Suprapubic skin (tissue), 4 donors: ENCODE measurements around the gene IGFBP4. TPM values are rescaled to one million over a fixed set of nuclear protein-coding genes. Genes with fewer than 3 reads are reported as not detected.

Experiments
- DNase-seq, 2 donors: peaks; one replicate each; pipeline ENCODE4 v3.0.0-alpha.2; 2019; ENCODE audit warnings: low spot score in 2 of 2
- H3K27ac ChIP-seq: fragments of 200-600 bp; sonication (generic); one replicate; pipeline ENCODE4 v1.5.1; 2019
- H3K27me3 ChIP-seq: fragments of 200-600 bp; sonication (generic); one replicate; pipeline ENCODE4 v1.5.1; 2019
- H3K36me3 ChIP-seq: fragments of 200-600 bp; sonication (generic); one replicate; pipeline ENCODE4 v1.5.1; 2019
- H3K4me1 ChIP-seq: fragments of 200-600 bp; sonication (generic); one replicate; pipeline ENCODE4 v1.5.1; 2019
- H3K4me3 ChIP-seq: fragments of 200-600 bp; sonication (generic); one replicate; pipeline ENCODE4 v1.5.1; 2019; ENCODE audit warnings: mild to moderate bottlenecking
- H3K9me3 ChIP-seq: fragments of 200-600 bp; sonication (generic); one replicate; pipeline ENCODE4 v1.5.1; 2019
- EP300 ChIP-seq: sonication (generic); formaldehyde crosslinking; IDR thresholded peaks from one replicate; pipeline ENCODE4 v1.6.1; 2017; ENCODE audit warnings: antibody characterized with exemption
- POLR2A ChIP-seq, 2 donors: fragments of 450-650 bp; IDR thresholded peaks; one replicate each; pipeline ENCODE4 v1.6.1; 2017; ENCODE audit warnings: antibody characterized with exemption in 2 of 2, mild to moderate bottlenecking in 2 of 2, moderate library complexity in 2 of 2
- POLR2AphosphoS5 ChIP-seq, 3 donors: sonication (generic); formaldehyde crosslinking; IDR thresholded peaks; one replicate each; pipeline ENCODE4 v1.6.1; 2017; ENCODE audit warnings: antibody characterized with exemption in 3 of 3
- whole genome bisulfite sequencing: methylation state at CpG from one replicate; pipeline ENCODE4 v1.1.5; 2018; 5-methylcytosine and 5-hydroxymethylcytosine counted together
- total RNA-seq, 4 donors: library from RNA; depleted of rRNA; stranded (reverse); fragments of >200 nt; gene quantifications; one replicate each; pipeline ENCODE4 v1.1.0, GENCODE V29; 2016
- TF ChIP-seq, protein P1 (sequence below), 2 donors: fragments of 200-600 bp in 1 of 2; fragments of 450-650 bp in 1 of 2; sonication (generic) in 1 of 2; IDR thresholded peaks; one replicate each; pipeline ENCODE4 v1.5.1; 2016 to 2019; ENCODE audit warnings: antibody characterized with exemption in 2 of 2, mild to moderate bottlenecking in 1 of 2, moderate library complexity in 1 of 2

IGFBP4 gene
- total RNA-seq, 4 donors from 2014 or later, result 45.0 to 88.8 (median 74.6) TPM

DNA sequence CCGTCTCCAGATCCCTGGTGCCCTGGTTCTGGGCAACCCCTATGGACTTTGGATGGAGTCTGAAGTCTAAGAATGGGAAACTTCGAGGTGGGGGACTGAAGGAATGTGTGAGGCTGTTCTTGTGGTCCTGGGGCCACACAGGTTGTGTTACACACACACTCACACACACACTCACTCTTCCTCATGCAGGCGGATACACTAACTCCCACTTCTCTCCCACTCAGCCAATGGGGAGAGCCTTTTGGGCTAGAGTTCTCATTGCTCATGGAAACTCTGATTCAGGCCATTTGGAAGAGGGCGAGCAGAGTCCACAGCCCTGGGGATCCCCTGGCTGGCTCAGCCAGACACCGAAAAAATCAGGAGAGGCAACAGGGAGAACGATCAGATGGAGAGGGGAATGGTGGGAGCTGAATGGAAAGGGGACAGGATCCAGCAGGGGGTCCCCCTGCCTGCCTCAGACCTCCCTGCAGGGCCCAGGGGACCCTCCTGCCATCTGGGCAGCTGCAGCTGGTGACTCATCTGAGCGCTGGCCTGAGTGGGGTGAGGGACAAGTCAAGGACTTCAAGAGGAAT is 9.1 kb downstream of the IGFBP4 start:
- TF ChIP-seq EP300 (no peak), POLR2A (IDR thresholded peaks at IDR 0.05) (no peak), POLR2AphosphoS5 (IDR thresholded peaks at IDR 0.05) (peak in 1 of 3 donors; percentile 30)
- TF ChIP-seq, protein P1, sequence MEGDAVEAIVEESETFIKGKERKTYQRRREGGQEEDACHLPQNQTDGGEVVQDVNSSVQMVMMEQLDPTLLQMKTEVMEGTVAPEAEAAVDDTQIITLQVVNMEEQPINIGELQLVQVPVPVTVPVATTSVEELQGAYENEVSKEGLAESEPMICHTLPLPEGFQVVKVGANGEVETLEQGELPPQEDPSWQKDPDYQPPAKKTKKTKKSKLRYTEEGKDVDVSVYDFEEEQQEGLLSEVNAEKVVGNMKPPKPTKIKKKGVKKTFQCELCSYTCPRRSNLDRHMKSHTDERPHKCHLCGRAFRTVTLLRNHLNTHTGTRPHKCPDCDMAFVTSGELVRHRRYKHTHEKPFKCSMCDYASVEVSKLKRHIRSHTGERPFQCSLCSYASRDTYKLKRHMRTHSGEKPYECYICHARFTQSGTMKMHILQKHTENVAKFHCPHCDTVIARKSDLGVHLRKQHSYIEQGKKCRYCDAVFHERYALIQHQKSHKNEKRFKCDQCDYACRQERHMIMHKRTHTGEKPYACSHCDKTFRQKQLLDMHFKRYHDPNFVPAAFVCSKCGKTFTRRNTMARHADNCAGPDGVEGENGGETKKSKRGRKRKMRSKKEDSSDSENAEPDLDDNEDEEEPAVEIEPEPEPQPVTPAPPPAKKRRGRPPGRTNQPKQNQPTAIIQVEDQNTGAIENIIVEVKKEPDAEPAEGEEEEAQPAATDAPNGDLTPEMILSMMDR (IDR thresholded peaks at IDR 0.05), result no peak
- no peaks in the 10 kb centered on the region for H3K9me3 ChIP-seq
- peaks cover 38% of the 10 kb centered on the region for H3K36me3 ChIP-seq
- H3K27ac ChIP-seq, result peak overlapping the region; percentile 41
- no peak for DNase-seq
- H3K4me1 ChIP-seq, result peaks cover 66% of the 10 kb centered on the region
- 55% methylated on average over 5 of the region's 7 CpGs for WGBS
- H3K4me3 ChIP-seq, result no peak overlapping the region
- no peaks in the 10 kb centered on the region for H3K27me3 ChIP-seq

DNA sequence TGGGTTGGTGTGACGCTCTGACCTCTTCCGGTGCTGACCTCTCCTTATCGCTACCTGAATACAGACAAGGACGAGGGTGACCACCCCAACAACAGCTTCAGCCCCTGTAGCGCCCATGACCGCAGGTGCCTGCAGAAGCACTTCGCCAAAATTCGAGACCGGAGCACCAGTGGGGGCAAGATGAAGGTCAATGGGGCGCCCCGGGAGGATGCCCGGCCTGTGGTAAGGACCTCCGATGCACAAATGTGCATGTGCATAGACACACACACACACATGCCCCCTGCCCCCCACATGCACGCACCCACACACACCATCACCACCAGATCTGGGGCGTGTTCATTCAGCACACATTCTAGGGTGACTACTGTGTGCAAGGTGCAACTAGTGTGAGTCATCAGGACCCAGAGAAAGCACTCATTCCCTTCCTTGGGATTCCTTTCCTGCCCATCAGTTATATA is 9.7 kb downstream of the IGFBP4 start:
- Histone ChIP-seq H3K36me3 (peaks cover 38% of the 10 kb centered on the region), H3K27ac (peak overlapping the region; percentile 41), H3K4me1 (peaks cover 66% of the 10 kb centered on the region)

DNA sequence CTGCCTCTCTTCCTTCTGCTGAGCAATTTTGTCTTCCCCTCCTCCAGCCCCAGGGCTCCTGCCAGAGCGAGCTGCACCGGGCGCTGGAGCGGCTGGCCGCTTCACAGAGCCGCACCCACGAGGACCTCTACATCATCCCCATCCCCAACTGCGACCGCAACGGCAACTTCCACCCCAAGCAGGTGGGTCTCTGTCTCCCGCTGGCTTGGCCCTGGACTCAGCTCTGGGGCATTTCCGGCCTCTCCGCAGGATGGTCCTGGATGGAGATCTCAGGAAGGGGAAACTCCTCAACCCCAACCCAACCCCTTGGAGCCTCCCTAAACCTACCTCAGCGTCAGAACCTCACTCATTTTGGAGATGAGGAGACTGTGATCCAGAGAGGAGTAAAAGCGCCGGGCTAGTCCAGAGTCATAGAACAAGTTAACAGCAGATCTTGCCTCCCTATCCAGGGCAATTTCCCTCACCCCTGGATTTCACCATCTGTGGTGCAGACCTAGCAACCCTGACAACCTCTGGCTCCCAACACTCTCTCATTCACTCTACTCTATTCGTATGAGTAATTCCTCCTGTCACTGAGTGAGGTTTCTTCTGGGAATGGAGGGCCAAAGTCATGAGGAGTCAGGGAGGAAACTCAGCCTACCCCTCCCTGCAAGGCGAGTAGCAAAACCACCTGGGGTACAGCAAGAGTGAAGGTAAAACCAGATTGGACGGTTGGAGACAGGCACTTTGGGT is 10.8 kb downstream of the IGFBP4 start:
- Histone ChIP-seq H3K36me3 (peaks cover 38% of the 10 kb centered on the region), H3K4me3 (no peak overlapping the region), H3K27ac (peak overlapping the region; percentile 41), H3K4me1 (peaks cover 66% of the 10 kb centered on the region), H3K27me3 (no peaks in the 10 kb centered on the region), H3K9me3 (no peaks in the 10 kb centered on the region)
- 81% methylated on average over 19 of the region's 19 CpGs for WGBS
- no peak for TF ChIP-seq EP300
- no peak for TF ChIP-seq POLR2A (IDR thresholded peaks at IDR 0.05)
- DNase-seq, result no peak

More for the DNA sequence above, 9.7 kb downstream of the IGFBP4 start:
- no peaks in the 10 kb centered on the region for H3K9me3 ChIP-seq
- TF ChIP-seq POLR2A (IDR thresholded peaks at IDR 0.05), result no peak
- TF ChIP-seq POLR2AphosphoS5 (IDR thresholded peaks at IDR 0.05), result no peak
- TF ChIP-seq, protein P1 (IDR thresholded peaks at IDR 0.05), result no peak
- no peak for TF ChIP-seq EP300
- no peaks in the 10 kb centered on the region for H3K27me3 ChIP-seq
- no peak for DNase-seq
- no peak overlapping the region for H3K4me3 ChIP-seq
- WGBS, result 93% methylated on average over 11 of the region's 15 CpGs

DNA sequence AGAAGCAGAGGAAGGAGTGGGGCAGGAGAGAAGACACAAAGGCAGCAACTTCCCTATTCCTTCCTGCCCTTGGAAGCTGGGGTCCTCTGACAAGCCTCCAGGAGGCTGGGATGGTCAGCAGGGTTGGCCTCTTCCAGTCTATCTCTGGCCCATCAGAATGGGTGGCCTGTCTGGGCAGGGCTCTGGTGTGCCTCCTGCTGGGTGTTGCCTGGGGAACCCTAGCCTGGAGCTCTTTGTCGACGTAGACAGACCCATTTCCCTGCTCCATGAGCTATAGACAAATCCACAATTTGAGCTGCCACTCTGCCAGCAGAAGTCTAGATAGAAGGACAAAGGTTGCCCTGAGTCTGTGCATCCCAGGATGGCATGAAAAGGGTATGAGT is 11.4 kb downstream of the IGFBP4 start:
- Histone ChIP-seq H3K27ac (no peak overlapping the region), H3K4me1 (peaks cover 67% of the 10 kb centered on the region), H3K27me3 (no peaks in the 10 kb centered on the region), H3K9me3 (no peaks in the 10 kb centered on the region), H3K4me3 (no peak overlapping the region), H3K36me3 (peaks cover 38% of the 10 kb centered on the region)
- TF ChIP-seq, protein P1 (IDR thresholded peaks at IDR 0.05), result no peak
- TF ChIP-seq POLR2A (IDR thresholded peaks at IDR 0.05), result no peak
- TF ChIP-seq POLR2AphosphoS5 (IDR thresholded peaks at IDR 0.05), result no peak
- TF ChIP-seq EP300, result no peak
- DNase-seq, result no peak
- 55% methylated on average over 2 of the region's 2 CpGs for WGBS

DNA sequence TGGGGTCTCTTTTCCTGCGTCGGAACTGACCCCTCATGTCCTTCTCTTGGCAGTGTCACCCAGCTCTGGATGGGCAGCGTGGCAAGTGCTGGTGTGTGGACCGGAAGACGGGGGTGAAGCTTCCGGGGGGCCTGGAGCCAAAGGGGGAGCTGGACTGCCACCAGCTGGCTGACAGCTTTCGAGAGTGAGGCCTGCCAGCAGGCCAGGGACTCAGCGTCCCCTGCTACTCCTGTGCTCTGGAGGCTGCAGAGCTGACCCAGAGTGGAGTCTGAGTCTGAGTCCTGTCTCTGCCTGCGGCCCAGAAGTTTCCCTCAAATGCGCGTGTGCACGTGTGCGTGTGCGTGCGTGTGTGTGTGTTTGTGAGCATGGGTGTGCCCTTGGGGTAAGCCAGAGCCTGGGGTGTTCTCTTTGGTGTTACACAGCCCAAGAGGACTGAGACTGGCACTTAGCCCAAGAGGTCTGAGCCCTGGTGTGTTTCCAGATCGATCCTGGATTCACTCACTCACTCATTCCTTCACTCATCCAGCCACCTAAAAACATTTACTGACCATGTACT is 13.2 kb downstream of the IGFBP4 start:
- Histone ChIP-seq H3K4me3 (no peak overlapping the region), H3K27me3 (no peaks in the 10 kb centered on the region), H3K27ac (peak overlapping the region; percentile 50), H3K4me1 (peaks cover 65% of the 10 kb centered on the region), H3K9me3 (no peaks in the 10 kb centered on the region), H3K36me3 (peaks cover 38% of the 10 kb centered on the region)
- WGBS, result 75% methylated on average over 4 of the region's 16 CpGs
- TF ChIP-seq POLR2A (IDR thresholded peaks at IDR 0.05) (no peak), POLR2AphosphoS5 (IDR thresholded peaks at IDR 0.05) (no peak), EP300 (no peak)
- TF ChIP-seq, protein P1 (IDR thresholded peaks at IDR 0.05), result no peak
- DNase-seq, result no peak
